SK-N-SH (cell line): Measurements from ENCODE around the gene MYO1B. TPM values are rescaled to one million over a fixed set of nuclear protein-coding genes. Genes with fewer than 3 reads are reported as not detected.

ENCODE experiments used
- CTCF ChIA-PET: fragments of 300-600, 350-600 bp; formaldehyde crosslinking; extraction: SDS; loops from one replicate; lab custom pipeline; 2021; lab: Yijun Ruan, JAX
- POLR2A ChIA-PET: fragments of 350-600 bp; sonication (Branson Sonifier 250); formaldehyde crosslinking; extraction: SDS; loops from one replicate; lab custom pipeline; 2020; ENCODE audit warnings: antibody characterized with exemption, inconsistent platforms; lab: Yijun Ruan, JAX
- DNase-seq: peaks from one replicate; pipeline ENCODE4 v3.0.0; 2012
- H2AFZ ChIP-seq: fragments of 200-600 bp; sonication (generic); 2 replicates; pipeline ENCODE4 v1.8.1; 2016; ENCODE audit warnings: antibody characterized with exemption, mild to moderate bottlenecking, low read depth
- H3F3A ChIP-seq: fragments of 200-600 bp; sonication (generic); replicated peaks from 2 replicates; pipeline ENCODE3; 2016; ENCODE audit warnings: antibody characterized with exemption, mild to moderate bottlenecking; ENCODE audit not compliant: insufficient read depth
- H3K27ac ChIP-seq, 2 experiments: fragments of 200-500 bp in 1 of 2; fragments of 200-600 bp in 1 of 2; sonication (Bioruptor generic) in 1 of 2; sonication (generic), shearing (Covaris generic) in 1 of 2; 2 replicates each; pipeline versions ENCODE4 v1.5.1 to v1.6.1; 2014 to 2016; ENCODE audit warnings: low read depth in 2 of 2, inconsistent platforms in 1 of 2, low read length in 1 of 2, mild to moderate bottlenecking in 1 of 2, mixed read lengths in 1 of 2
- H3K27me3 ChIP-seq: fragments of 200-600 bp; sonication (generic), shearing (Covaris generic); 2 replicates; pipeline ENCODE4 v1.6.1; 2016; ENCODE audit warnings: mixed run types; ENCODE audit not compliant: insufficient read depth
- H3K36me3 ChIP-seq, 2 experiments: fragments of 200-500 bp in 1 of 2; fragments of 200-600 bp in 1 of 2; sonication (Bioruptor generic) in 1 of 2; sonication (generic) in 1 of 2; replicated peaks in 1 of 2; 2 replicates each; pipeline versions ENCODE3 to v1.5.1; 2014 to 2016; ENCODE audit warnings: low read length in 1 of 2, mild to moderate bottlenecking in 1 of 2; ENCODE audit not compliant: insufficient read depth in 2 of 2, control insufficient read depth in 1 of 2
- H3K4me1 ChIP-seq, 2 experiments: fragments of 200-500 bp in 1 of 2; fragments of 200-600 bp in 1 of 2; sonication (Bioruptor generic) in 1 of 2; sonication (generic), shearing (Covaris generic) in 1 of 2; 2 replicates each; pipeline versions ENCODE4 v1.5.1 to v1.6.1; 2014 to 2016; ENCODE audit warnings: low read depth in 1 of 2, low read length in 1 of 2, mixed run types in 1 of 2; ENCODE audit not compliant: insufficient read depth in 2 of 2, control insufficient read depth in 1 of 2
- H3K4me2 ChIP-seq: fragments of 200-600 bp; sonication (generic), shearing (Covaris generic); 2 replicates; pipeline ENCODE4 v1.6.1; 2017; ENCODE audit warnings: mixed run types
- H3K4me3 ChIP-seq, 2 experiments: fragments of 200-500 bp in 1 of 2; fragments of 200-600 bp in 1 of 2; sonication (Bioruptor generic) in 1 of 2; sonication (generic), shearing (Covaris generic) in 1 of 2; 2 replicates each; pipeline versions ENCODE4 v1.5.1 to v1.8.1; 2014 to 2016; ENCODE audit warnings: low read depth in 2 of 2, inconsistent platforms in 1 of 2, low read length in 1 of 2, mild to moderate bottlenecking in 1 of 2, mixed read lengths in 1 of 2, moderate library complexity in 1 of 2
- H3K79me2 ChIP-seq: fragments of 200-600 bp; sonication (generic); 2 replicates; pipeline ENCODE4 v1.8.1; 2017; ENCODE audit warnings: mild to moderate bottlenecking; ENCODE audit not compliant: insufficient read depth
- H3K9ac ChIP-seq: fragments of 200-600 bp; sonication (generic); 2 replicates; pipeline ENCODE4 v1.6.1; 2017; ENCODE audit warnings: mixed run types
- H3K9me2 ChIP-seq: fragments of 200-600 bp; sonication (generic); 2 replicates; pipeline ENCODE4 v1.6.1; 2017; ENCODE audit warnings: mixed run types
- H3K9me3 ChIP-seq: fragments of 200-600 bp; sonication (generic); 2 replicates; pipeline ENCODE4 v1.6.1; 2017; ENCODE audit warnings: mixed run types, mild to moderate bottlenecking, moderate library complexity
- H4K20me1 ChIP-seq: fragments of 200-600 bp; sonication (generic); 2 replicates; pipeline ENCODE4 v1.6.1; 2017; ENCODE audit warnings: mild to moderate bottlenecking, mixed run types; ENCODE audit not compliant: insufficient read depth
- EZH2phosphoT487 ChIP-seq: fragments of 200-600 bp; sonication (generic); IDR thresholded peaks from 2 replicates; pipeline ENCODE4 v1.6.1; 2017; ENCODE audit warnings: low read depth, mixed run types, mild to moderate bottlenecking, antibody characterized with exemption, moderate library complexity, borderline replicate concordance
- FOSL2 ChIP-seq: IDR thresholded peaks from 2 replicates; pipeline ENCODE4 v1.4.0; 2012; ENCODE audit warnings: low read depth, mild to moderate bottlenecking, moderate library complexity, borderline replicate concordance
- FOXJ3 ChIP-seq: sonication (generic); formaldehyde crosslinking; IDR thresholded peaks from 2 replicates; pipeline ENCODE4 v1.5.1; 2020; ENCODE audit warnings: mild to moderate bottlenecking, missing genetic modification reagents
- FOXM1 ChIP-seq: IDR thresholded peaks from 2 replicates; pipeline ENCODE4 v1.4.0; 2012; ENCODE audit warnings: low read depth, mild to moderate bottlenecking
- GABPA ChIP-seq: IDR thresholded peaks from 2 replicates; pipeline ENCODE4 v1.4.0; 2012; ENCODE audit warnings: low read depth, mild to moderate bottlenecking
- GATA2 ChIP-seq: sonication (generic); formaldehyde crosslinking; IDR thresholded peaks from 2 replicates; pipeline ENCODE4 v1.5.0; 2020; ENCODE audit warnings: mild to moderate bottlenecking, missing genetic modification reagents
- MEF2A ChIP-seq: IDR thresholded peaks from 2 replicates; pipeline ENCODE4 v1.4.0; 2012; ENCODE audit warnings: low read depth, borderline replicate concordance
- MXI1 ChIP-seq: IDR thresholded peaks from 2 replicates; pipeline ENCODE4 v1.6.1; 2012; ENCODE audit warnings: mild to moderate bottlenecking, low read depth, low read length, improper control_type of control experiment
- NFIC ChIP-seq: IDR thresholded peaks from 2 replicates; pipeline ENCODE4 v1.4.0; 2012; ENCODE audit warnings: borderline replicate concordance
- POLR2AphosphoS5 ChIP-seq: IDR thresholded peaks from 2 replicates; pipeline ENCODE4 v1.6.1; 2012; ENCODE audit warnings: low read depth, low read length
- RFX5 ChIP-seq: IDR thresholded peaks from 2 replicates; pipeline ENCODE4 v1.6.1; 2012; ENCODE audit warnings: mild to moderate bottlenecking, improper control_type of control experiment, low read length
- RXRA ChIP-seq: IDR thresholded peaks from 2 replicates; pipeline ENCODE4 v1.4.0; 2012; ENCODE audit warnings: low read depth, mild to moderate bottlenecking, borderline replicate concordance
- SIN3A ChIP-seq: IDR thresholded peaks from 2 replicates; pipeline ENCODE4 v1.6.1; 2012; ENCODE audit warnings: low read depth, mild to moderate bottlenecking, low read length, moderate library complexity, borderline replicate concordance
- TCF12 ChIP-seq: IDR thresholded peaks from 2 replicates; pipeline ENCODE4 v1.4.0; 2012
- TEAD4 ChIP-seq: IDR thresholded peaks from 2 replicates; pipeline ENCODE4 v1.4.0; 2012; ENCODE audit warnings: mild to moderate bottlenecking, borderline replicate concordance; ENCODE audit not compliant: insufficient read depth
- USF1 ChIP-seq: IDR thresholded peaks from 2 replicates; pipeline ENCODE4 v1.4.0; 2012; ENCODE audit warnings: low read depth, borderline replicate concordance
- USF2 ChIP-seq: fragments of 150-350 bp; IDR thresholded peaks from 2 replicates; pipeline ENCODE4 v1.6.1; 2017; ENCODE audit warnings: antibody characterized with exemption, low read length, low read depth, borderline replicate concordance
- YY1 ChIP-seq: IDR thresholded peaks from 2 replicates; pipeline ENCODE4 v1.4.0; 2012; ENCODE audit warnings: low read depth, mild to moderate bottlenecking
- ZBTB33 ChIP-seq: IDR thresholded peaks from 2 replicates; pipeline ENCODE4 v1.4.0; 2012; ENCODE audit warnings: low read depth, borderline replicate concordance
- WGBS: methylation state at CpG from one replicate; pipeline ENCODE4 v1.1.6; 2017; ENCODE audit warnings: low lambda C conversion rate; 5-methylcytosine and 5-hydroxymethylcytosine counted together
- polyA plus RNA-seq, 3 experiments: library from polyadenylated mRNA; depleted of rRNA; stranded (reverse); fragments of >200 nt; gene quantifications; 2 replicates each; pipeline ENCODE4 v1.2.3, GENCODE V29; 2012
- TF ChIP-seq, protein P1 (sequence below): IDR thresholded peaks from 2 replicates; pipeline ENCODE4 v1.4.0; 2012; ENCODE audit warnings: low read depth

The MYO1B gene
- polyA plus RNA-seq, 1 of the 3 experiments (the other 2 are of a cell fraction) = 20.2 TPM

DNA sequence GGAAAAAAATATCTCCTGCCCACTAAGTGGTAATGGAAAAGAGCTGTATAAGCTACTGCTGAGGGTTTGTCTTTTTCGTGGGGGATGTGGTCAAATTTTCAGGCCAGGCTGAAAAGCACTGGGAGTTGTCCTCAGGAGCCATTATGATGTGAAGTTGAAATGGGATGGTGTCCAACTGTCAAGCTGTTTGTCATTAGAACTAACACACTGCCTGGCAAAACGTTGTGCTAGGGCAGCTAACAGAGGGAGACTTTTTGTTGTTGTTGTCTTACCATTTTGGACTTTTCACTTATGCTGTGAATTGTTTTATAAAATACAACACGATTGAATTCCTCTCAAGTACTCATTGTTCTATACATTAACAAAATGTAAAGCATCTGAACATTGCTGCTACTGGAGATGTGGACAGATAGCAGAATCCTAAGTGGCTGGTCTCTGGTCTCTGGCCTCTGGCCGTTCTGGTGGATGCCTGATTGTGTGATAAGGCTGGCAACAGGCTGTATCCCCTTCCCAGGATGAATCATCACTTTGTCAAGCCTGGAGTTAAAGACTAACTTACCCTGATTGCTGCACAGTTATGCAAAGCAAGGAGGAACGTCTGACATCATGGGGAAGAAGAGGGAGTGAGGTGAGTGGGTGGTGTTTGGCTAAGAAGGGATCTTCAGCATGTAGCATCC, 2.3 kb downstream of the MYO1B start (continued):
- no peak for TF ChIP-seq SIN3A
- TF ChIP-seq ZBTB33 = no peak
- peak; percentile 53; the same call in 1 of the 2 replicates for TF ChIP-seq RFX5
- peak; percentile 84 for TF ChIP-seq NFIC
- TF ChIP-seq GATA2 (CRISPR knock-in tag) = peak; percentile 99
- no peak; the same call in 1 of the 2 replicates for TF ChIP-seq YY1
- no peak for TF ChIP-seq EZH2phosphoT487
- TF ChIP-seq POLR2AphosphoS5 = peak; percentile 75; the same call in 1 of the 2 replicates
- TF ChIP-seq FOXM1 = no peak
- no peak; the same call in 1 of the 2 replicates for TF ChIP-seq RXRA
- TF ChIP-seq FOSL2 = peak; percentile 94
- TF ChIP-seq GABPA = no peak
- TF ChIP-seq, protein P1, sequence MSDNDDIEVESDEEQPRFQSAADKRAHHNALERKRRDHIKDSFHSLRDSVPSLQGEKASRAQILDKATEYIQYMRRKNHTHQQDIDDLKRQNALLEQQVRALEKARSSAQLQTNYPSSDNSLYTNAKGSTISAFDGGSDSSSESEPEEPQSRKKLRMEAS = peak; percentile 72
- TF ChIP-seq FOXJ3 (CRISPR knock-in tag) = peak; percentile 85; the same call in 1 of the 2 replicates
- TF ChIP-seq USF2 = no peak
- peak; percentile 68; the same call in 1 of the 2 replicates for TF ChIP-seq MXI1
- TF ChIP-seq TEAD4 = peak; percentile 65; the same call in 1 of the 2 replicates
- peak; percentile 90 for TF ChIP-seq TCF12

DNA sequence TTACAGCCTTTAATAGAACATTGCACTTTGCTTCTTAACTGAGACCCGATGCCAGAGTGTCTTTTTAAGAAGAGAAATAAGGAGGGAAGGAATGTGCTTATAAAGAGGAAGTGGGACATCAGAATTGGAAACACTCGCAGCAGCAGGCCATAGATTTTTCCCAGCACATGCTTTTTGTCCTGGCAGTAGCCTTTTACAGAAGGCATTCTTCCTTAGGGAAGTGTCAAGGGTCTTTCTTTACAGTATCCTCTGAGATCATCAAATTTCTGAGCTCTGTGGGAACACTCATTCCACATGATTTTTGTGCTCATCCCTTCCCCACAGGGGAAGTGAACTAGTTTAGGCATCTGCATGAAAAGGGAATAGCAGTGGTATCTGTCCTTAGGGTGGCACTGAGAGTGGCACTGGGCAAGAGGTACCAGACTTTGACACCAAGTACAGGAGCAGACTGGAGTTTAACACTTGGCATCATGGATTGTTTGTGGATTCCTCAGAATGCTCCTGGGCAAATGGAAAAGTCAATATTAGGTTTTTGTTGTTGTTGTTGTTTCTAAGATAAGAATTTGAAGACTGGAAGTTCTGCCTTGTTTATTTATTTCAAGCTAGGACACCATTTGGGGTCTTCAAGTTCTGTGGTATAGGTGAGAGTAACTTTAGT, 4.1 kb downstream of the MYO1B start:
- Histone ChIP-seq H3K9ac (no peak overlapping the region), H3K79me2 (peaks cover 88% of the 10 kb centered on the region), H3K9me2 (no peaks in the 10 kb centered on the region), H3K27me3 (no peaks in the 10 kb centered on the region), H3K4me2 (peak overlapping the region; percentile 17; the same call in 1 of the 2 replicates), H3K4me1 (peaks cover 29 to 48% of the 10 kb centered on the region in 2 experiments; a peak in 3 of 4 replicates), H3F3A (peaks cover 13% of the 10 kb centered on the region), H3K9me3 (no peaks in the 10 kb centered on the region), H3K4me3 (no peak overlapping the region), H3K27ac (peak overlapping the region; percentile 90 to 99), H4K20me1 (peaks cover 43% of the 10 kb centered on the region), H2AFZ (no peak overlapping the region), H3K36me3 (no peaks in the 10 kb centered on the region)
- ChIA-PET POLR2A (no interaction called here), CTCF (interaction anchor here (1.3 to 1.6 kb wide), 2 partner anchors 18 to 117 kb away, joined by 3 to 5 read pairs; no protein-coding TSS in a partner anchor)
- DNase-seq = no peak
- 56% methylated on average over 2 of the region's 2 CpGs for WGBS
- TF ChIP-seq MEF2A (no peak), USF1 (no peak), MXI1 (peak; percentile 29; the same call in 1 of the 2 replicates)
- TF ChIP-seq, protein P1 = 0 out of 2 replicates have a peak, but pooled peaks have one; percentile 29
